GM12865 (cell line): ENCODE data around the gene CDKAL1.
A peak's percentile ranks its signal among the peaks of the same experiment; 100 is the strongest.
"Not testable (repeated sequence)": the region's sequence is repeated elsewhere in the genome, so short reads cannot be mapped to it uniquely, and the experiment has no call there.

Source experiments
- DNase-seq: peaks from one replicate; pipeline ENCODE4 v3.0.0; 2010; ENCODE audit warnings: low read depth
- H3K4me3 ChIP-seq: 2 replicates; pipeline ENCODE4 v1.5.1; 2011; ENCODE audit warnings: mild to moderate bottlenecking, low read depth, low read length, control low read depth
- TF ChIP-seq, protein P1 (sequence below): IDR thresholded peaks from 2 replicates; pipeline ENCODE4 v1.5.1; 2011; ENCODE audit warnings: low read length, control low read depth, low read depth, inconsistent platforms; ENCODE audit not compliant: insufficient read depth; ENCODE audit errors: missing control alignments

The CDKAL1 gene

DNA sequence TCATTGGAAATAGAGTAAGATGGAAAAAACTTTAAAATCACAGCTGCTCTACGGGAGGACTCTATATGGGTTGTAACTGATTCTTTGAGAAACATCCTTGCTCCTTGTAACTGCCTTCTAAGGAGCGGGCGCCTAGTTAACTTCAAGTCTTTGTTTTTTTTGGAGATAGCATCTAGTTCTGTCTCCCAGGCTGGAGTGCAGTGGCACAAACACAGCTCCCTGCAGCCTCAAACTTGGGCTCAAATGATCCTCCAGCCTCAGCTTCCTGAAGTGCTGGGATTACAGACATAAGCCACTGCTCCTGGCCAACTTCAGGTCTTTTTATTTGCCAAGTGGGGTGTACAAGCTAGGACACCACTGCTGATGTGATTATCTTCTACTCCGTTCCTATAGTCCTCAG lies 552.9 kb downstream of the CDKAL1 start:
- TF ChIP-seq, protein P1, sequence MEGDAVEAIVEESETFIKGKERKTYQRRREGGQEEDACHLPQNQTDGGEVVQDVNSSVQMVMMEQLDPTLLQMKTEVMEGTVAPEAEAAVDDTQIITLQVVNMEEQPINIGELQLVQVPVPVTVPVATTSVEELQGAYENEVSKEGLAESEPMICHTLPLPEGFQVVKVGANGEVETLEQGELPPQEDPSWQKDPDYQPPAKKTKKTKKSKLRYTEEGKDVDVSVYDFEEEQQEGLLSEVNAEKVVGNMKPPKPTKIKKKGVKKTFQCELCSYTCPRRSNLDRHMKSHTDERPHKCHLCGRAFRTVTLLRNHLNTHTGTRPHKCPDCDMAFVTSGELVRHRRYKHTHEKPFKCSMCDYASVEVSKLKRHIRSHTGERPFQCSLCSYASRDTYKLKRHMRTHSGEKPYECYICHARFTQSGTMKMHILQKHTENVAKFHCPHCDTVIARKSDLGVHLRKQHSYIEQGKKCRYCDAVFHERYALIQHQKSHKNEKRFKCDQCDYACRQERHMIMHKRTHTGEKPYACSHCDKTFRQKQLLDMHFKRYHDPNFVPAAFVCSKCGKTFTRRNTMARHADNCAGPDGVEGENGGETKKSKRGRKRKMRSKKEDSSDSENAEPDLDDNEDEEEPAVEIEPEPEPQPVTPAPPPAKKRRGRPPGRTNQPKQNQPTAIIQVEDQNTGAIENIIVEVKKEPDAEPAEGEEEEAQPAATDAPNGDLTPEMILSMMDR: no peak
- no peak for DNase-seq
- no peak overlapping the region for H3K4me3 ChIP-seq

DNA sequence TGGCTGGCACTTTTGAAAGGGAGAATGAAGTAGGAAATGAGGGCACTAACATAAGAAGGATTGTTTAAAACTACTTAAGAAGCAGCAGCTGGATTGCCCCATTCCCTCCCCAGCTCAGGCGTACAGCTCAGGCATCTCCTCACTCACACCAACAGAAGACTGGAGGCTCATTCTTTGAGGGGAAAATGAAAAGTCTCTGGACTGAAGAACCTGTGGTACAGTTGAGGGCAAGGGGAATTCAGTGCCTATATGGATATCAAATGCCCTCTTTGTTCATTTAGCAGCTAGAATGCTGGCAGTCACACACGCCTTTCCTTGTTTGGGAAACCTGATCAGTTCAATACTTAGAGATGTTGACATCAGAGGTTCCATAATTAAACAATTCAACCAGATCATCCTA lies 557.2 kb downstream of the CDKAL1 start:
- H3K4me3 ChIP-seq: no peak overlapping the region
- TF ChIP-seq, protein P1: no peak
- no peak for DNase-seq

DNA sequence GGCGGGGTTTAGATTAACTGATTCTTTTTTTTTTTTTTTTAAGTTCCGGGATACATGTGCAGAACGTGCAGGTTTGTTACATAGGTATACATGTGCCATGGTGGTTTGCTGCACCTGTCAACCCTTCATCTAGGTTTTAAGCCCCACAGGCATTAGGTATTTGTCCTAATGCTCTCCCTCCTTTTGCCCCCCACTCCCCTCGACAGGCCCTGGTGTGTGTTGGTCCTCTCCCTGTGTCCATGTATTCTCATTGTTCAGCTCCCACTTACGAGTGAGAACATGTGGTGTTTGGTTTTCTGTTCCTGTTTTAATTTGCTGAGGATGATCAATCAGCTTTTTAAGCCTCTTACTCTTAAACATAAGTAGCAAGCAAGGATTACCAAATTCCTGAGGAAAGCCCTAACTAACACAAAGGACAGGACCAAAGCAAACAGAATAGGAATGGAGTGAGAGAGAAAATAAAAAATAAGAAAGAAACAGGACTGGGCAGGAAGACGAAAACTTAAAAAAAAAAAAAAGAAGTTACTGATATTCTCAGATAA lies 558.0 kb downstream of the CDKAL1 start:
- not testable (repeated sequence) for H3K4me3 ChIP-seq, DNase-seq

DNA sequence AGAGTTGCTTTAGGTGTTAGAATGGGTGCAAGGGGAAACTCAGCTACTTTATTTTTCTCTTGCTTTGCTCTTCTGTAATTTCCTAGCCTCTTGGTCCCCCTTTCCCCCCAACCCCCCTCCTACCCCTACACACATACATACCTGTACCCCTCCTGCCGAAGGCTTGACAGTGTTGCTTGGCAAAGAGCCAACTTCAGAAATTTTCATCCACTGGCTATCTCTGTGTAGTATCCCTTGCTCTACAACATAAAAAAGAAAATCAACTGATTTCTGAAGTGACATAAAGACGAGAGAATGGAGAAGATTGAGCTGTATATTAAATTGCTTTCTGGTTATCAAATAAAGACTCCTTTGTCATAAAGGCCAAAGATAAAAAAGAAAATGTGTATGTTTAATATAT lies 561.2 kb downstream of the CDKAL1 start:
- DNase-seq: no peak
- TF ChIP-seq, protein P1: no peak
- no peak overlapping the region for H3K4me3 ChIP-seq

DNA sequence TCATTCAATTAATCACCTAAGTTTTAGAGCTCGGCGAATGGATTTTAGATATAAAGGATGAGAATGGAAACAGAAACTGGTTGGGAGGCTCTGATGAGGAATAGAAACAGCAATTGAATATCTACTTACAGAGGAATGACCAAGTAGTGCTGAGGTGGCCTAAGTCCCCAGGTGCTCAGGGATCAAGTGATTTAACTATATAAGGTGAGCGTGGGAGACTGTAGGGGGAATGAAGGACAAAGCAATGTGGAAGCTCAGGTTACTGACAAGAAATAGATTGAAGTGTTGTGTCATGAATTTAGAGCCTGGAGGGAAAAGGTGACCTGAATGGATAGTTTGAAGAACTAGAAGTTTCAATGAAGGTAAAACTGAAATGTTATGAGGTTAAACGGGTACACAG lies 563.9 kb downstream of the CDKAL1 start:
- TF ChIP-seq, protein P1: no peak
- no peak for DNase-seq
- H3K4me3 ChIP-seq: no peak overlapping the region

DNA sequence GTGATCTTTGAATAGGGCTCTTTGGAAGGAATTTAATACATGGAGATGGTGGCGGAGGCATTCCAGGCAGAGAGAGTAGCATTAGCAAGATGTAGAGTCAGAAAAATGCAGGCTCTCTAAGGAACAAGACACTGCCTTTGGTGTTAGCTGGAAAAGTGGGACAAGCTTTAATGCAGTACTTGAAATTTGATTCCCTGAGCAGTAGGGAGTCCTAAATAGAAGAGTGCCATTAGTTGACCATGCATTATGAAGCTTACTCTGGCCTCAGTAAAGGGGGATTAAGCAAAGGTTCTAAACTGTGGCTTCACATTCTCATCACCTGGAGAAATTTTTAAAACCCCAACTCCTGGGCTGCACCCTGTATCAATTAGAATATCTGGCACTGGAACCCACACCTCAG lies 564.5 kb downstream of the CDKAL1 start:
- TF ChIP-seq, protein P1: no peak
- H3K4me3 ChIP-seq: no peak overlapping the region
- DNase-seq: no peak

DNA sequence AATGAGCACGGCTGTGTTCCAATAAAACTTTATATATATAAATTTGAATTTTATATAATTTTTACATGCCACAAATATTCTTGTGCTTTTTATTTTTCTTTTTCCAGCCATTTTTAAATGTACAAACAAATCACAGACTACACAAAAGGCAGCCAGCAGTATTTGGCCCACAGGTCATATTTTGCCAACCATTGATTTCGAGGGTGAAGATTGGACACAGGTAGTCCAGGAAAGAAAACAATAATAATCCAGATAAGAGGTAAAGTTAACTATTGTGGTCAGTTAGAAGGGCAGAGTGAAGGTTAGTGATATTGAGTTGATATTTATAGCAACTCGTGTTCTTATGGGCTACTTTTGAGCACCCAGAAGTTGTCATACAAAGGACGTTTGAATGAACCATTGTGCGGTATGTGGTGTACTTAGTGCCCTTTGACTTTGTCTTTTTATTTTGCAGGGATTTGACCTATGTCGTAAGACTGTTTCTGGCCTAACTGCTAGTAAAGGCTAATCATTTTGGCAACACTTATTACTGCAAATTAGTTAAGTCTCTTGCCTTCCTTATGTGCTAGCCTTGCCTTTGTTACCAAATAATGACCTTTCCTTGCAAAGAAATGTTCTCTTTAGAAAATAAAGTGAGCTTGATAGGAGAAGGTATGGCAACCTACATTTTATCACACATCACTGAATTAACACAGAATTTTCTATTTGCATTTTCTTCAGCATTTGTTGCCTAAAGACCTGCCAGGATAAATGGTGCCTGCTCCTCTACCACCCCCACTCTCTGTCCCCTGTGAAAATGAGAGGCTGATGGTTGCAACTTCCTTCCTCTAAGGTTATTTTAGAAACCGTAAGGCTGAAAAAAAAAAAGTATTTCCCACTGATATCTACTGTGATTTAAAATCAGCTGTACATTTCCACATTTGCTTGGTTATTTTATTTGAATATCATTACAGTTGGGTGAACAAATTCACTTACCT lies 565.4 kb downstream of the CDKAL1 start:
- no peak overlapping the region for H3K4me3 ChIP-seq
- TF ChIP-seq, protein P1: no peak
- DNase-seq: peak; percentile 35
